ENCODE measurements around the gene DDX56. TPM values are rescaled to one million over a fixed set of nuclear protein-coding genes. Genes with fewer than 3 reads are reported as not detected.

The DDX56 gene
- total RNA-seq, 1 donor from 2014 or later = 45.8 TPM

DNA sequence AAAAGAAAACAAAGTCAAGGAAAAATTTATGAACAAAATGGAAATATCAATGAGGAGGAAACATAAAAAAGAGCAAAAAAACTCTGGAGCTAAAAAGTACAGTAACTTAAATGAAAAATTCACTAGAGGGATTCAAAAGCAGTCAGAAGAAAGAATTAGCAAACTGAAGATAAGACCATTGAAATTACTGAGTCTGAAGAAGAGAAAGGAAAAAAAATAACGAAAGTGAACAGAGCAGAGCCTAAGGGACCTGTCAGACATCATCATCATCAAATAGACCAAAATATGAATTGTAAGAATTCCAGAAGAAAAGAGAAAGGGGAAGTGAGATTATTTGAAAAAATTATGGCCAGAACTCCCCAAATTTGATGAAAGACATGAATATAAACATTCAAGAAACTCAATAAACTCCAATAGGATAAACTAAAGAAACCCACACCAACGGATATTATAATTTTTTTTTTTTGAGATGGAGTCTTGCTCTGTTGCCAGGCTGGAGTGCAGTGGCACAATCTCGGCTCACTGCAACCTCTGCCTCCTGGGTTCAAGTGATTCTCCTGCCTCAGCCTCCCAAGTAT, 48.8 kb downstream of the DDX56 start:
- H3K4me1 ChIP-seq = no peaks in the 10 kb centered on the region
- H3K27ac ChIP-seq = no peak overlapping the region
- H3K9me3 ChIP-seq = peaks cover 30% of the 10 kb centered on the region
- H3K4me3 ChIP-seq = no peak overlapping the region
- intact Hi-C loops (cut with DNase I) = no loop called here
- H3K36me3 ChIP-seq = no peaks in the 10 kb centered on the region
- H3K27me3 ChIP-seq (ENCODE audit: low read depth) = peaks cover 9% of the 10 kb centered on the region
- ATAC-seq (no peak), DNase-seq (no peak)
- no peak for TF ChIP-seq CTCF (IDR thresholded peaks at IDR 0.05)

DNA sequence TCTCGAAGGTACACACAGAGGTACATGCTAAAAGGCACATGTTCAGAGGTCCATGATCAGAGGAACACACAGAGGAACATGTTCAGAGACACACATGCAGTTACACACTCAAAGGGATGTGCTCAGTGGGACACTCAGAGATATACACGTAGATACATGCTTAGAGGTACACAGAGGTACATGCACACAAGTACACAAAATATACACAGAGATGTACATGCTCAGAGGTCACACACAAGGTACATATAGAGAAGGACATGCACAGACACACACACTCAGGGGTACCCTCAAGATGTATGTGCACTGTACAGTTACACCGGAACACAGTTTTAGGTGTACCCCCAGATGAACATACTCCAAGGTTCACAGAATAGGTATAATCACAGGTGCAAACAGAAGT, 51.4 kb downstream of the DDX56 start:
- H3K9me3 ChIP-seq = peaks cover 24% of the 10 kb centered on the region
- H3K27ac ChIP-seq = no peak overlapping the region
- no peak for TF ChIP-seq CTCF (IDR thresholded peaks at IDR 0.05)
- no peak overlapping the region for H3K4me3 ChIP-seq
- no peaks in the 10 kb centered on the region for H3K4me1 ChIP-seq
- intact Hi-C loops (cut with DNase I) = no loop called here
- peaks cover 9% of the 10 kb centered on the region for H3K27me3 ChIP-seq (ENCODE audit: low read depth)
- ATAC-seq (no peak), DNase-seq (no peak)
- H3K36me3 ChIP-seq = no peaks in the 10 kb centered on the region

DNA sequence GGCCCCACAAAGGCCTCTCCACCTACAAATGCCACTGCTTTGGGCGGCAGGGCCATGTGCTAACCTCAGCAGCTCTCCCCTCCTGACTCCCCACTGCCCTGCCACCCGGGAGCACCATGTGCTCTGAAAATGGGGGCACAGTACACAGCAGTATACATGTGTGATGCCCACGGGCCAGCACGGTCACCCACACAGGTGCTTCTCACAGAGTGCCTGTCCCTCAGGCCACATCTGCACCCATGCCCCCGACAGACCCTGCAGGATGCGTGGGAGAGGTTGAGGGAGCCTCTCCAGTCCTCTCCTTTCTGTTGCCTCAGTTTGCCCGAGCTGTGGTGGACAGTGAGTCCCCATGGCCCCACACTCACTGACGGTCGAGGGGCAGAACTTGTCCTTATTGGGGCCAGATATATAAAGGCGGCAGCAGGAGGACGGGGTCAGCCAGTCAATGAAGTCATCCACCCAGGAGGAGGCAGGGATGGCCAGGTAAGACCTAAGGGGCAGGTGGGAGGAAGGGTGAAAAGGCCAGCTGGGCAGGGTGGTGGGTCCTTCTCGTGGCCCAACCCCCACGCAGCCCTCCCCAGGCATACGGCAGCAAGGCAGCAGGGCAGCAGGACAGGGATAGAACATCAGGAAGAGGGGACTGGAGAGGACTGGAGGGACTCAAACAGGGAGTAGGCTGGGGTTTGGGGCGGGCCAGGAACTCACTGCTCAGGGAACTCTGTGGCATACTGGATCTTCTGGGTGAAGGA, 52.2 kb downstream of the DDX56 start:
- H3K36me3 ChIP-seq = no peaks in the 10 kb centered on the region
- no peak for TF ChIP-seq CTCF (IDR thresholded peaks at IDR 0.05)
- H3K27me3 ChIP-seq (ENCODE audit: low read depth) = peaks cover 9% of the 10 kb centered on the region
- intact Hi-C loops (cut with DNase I) = no loop called here
- ATAC-seq = no peak
- no peak overlapping the region for H3K27ac ChIP-seq
- no peaks in the 10 kb centered on the region for H3K4me1 ChIP-seq
- H3K9me3 ChIP-seq = peaks cover 17% of the 10 kb centered on the region
- no peak for DNase-seq
- no peak overlapping the region for H3K4me3 ChIP-seq

DNA sequence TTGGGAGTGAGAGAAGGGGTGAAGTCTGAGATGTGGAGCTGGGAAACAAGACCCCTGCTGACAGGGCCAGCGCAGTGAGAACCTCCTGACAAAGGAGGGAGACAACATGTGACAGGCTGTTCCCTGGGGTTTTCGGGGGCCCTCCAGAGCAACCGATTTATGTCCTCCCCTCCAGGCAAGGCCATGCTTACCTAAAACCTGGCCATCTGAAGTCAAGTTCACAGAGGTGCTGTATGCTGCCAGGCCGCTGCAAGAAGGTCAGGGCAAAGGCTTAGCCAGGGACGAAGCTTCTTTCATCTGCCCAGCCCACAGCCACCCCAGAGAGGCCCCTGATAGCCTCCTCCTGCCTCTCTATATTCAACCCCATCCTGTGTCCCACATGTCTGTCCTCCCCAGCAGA, 53.1 kb downstream of the DDX56 start:
- Histone ChIP-seq H3K27me3 (ENCODE audit: low read depth) (peaks cover 9% of the 10 kb centered on the region), H3K27ac (no peak overlapping the region), H3K9me3 (peaks cover 13% of the 10 kb centered on the region), H3K4me3 (no peak overlapping the region), H3K36me3 (no peaks in the 10 kb centered on the region), H3K4me1 (no peaks in the 10 kb centered on the region)
- DNase-seq = no peak
- TF ChIP-seq CTCF (IDR thresholded peaks at IDR 0.05) = no peak
- intact Hi-C loops (cut with DNase I) = no loop called here
- no peak for ATAC-seq

- intact Hi-C loops (cut with DNase I) = no loop called here
- no peak overlapping the region for H3K27ac ChIP-seq
- H3K4me3 ChIP-seq = no peak overlapping the region
- H3K36me3 ChIP-seq = no peaks in the 10 kb centered on the region
- DNase-seq = no peak
- peaks cover 3% of the 10 kb centered on the region for H3K9me3 ChIP-seq
- ATAC-seq = no peak
- H3K4me1 ChIP-seq = no peaks in the 10 kb centered on the region
- peaks cover 9% of the 10 kb centered on the region for H3K27me3 ChIP-seq (ENCODE audit: low read depth)
- no peak for TF ChIP-seq CTCF (IDR thresholded peaks at IDR 0.05)
Measured at GRCh38 chr7:44519546-44519945, 54.2 kb downstream of the DDX56 start.
